NCI-H2171 treated with DMSO at 0.1 percent for 48 hours (cell line): ENCODE results near the gene CDC14A.
"Not testable (repeated sequence)": the region's sequence is repeated elsewhere in the genome, so short reads cannot be mapped to it uniquely, and the experiment has no call there.

Experiments used
- DNase-seq: peaks from one replicate; lab custom pipeline; 2025; lab: John Stamatoyannopoulos, UW

Gene CDC14A

DNA sequence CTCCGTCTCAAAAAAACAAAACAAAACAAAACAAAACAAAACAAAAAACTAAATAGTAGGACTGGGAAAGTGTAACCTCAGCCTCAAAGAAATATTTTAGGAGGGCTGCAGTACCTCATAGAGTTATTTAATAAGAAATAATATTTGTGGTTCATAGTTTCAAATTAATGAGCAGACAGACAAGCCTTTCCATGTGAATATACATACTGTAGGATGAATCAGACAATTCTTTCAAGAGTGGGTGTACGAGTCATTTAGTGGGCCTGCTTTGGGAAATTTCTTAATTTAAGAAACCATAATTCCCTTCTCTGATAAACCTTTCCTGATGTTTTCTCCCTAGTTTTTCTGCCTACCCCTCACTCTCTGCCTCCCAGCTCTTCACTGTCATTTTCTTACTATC is 52.5 kb downstream of the CDC14A start:
- DNase-seq, result no peak

- not testable (repeated sequence) for DNase-seq
Observed at GRCh38 chr1:100405902-100406301, 53.6 kb downstream of the CDC14A start.

- DNase-seq, result not testable (repeated sequence)
Observed at GRCh38 chr1:100407390-100407789, 55.1 kb downstream of the CDC14A start.

DNA sequence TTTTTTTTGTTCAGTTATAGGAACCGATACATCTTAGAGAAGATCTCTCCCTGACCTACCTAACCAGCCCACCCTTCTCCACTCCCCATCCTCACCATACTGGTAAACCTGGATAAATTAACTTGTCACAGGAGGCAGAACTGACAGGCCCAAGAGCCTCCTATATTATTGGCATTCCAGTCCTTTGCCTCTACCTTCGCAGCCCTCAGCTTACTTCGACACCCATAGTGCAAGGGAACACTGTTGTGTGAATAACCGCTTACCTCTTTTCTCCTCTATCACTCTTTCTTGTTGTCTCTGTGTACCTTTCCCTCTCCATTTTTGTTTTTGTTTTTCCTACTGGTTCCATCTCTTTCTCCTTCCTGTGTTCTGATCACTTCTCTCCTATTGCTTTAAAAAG is 58.7 kb downstream of the CDC14A start:
- DNase-seq, result no peak

DNA sequence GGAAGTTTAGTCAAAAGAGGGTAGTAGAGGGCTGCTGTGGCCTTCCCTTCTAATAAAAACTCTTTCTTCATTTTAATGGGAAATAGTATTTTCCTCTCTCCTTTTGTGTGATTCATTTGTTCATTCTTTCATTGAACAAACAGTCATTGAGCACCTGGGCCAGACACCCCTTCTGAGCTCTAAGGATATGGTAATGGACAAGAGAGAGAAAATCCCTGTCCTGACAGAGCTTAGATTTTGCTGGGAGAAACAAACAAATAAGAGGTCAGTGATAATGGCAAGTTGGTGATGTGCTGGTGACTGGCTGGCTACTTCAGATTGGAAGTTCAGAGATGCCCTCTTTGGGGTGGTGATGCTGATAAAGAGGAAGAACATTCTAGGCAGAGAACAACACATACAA is 59.3 kb downstream of the CDC14A start:
- DNase-seq, result no peak

DNA sequence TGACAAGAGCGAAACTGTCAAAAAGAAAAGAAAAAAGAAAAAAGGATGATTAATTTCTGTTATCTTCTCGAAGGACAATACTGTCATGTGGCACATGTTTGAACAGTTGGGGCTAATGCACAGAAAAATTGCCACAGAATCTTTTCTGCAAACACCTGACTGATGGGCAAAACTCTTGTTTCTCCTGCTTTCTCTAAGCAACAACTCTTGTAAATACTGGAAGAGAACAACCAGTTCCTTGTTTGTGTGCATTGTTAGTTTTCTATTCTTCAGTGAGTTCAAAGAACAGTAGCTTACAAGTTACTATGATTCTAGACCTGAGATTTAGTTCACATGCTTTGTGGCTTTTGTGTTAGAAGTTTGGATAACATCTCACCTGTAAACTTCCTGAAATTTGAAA is 60.7 kb downstream of the CDC14A start:
- DNase-seq, result no peak

DNA sequence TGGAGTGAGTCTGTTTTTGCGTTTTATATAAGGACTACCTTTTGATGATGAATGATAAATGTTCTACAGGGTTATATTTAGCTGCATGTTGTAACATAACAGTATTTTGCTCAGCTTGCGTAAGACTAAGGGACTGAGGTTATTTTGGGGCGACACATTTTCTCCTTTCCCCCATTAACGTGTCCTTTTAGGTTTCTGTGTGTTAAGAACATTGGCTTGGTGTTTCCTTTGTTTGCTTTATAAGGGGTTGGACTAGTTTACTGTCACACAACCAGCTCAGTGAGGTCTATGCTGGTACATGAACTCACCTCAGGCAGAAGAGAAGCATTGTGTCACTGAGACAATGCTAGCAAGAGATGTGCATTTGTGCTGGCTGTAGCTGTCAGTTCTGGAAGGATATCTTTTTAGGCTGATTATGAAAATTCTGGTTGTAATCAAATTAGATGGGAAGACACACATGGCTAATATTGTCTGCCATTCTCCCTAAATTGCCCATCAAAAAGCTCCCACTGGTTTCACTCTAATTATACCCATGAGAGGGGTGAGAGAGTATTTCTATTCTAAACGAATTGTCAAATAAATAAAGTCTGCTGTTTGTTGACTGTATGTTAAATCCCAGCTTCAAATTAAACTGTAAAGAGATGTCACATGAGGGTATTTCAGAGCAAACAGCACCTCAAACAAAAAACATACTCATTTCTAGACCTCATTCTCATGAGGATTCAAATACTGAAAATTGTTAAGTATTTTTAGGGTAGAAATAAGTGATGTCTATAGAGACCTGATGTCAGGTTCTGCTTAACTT is 62.6 kb downstream of the CDC14A start:
- no peak for DNase-seq

DNA sequence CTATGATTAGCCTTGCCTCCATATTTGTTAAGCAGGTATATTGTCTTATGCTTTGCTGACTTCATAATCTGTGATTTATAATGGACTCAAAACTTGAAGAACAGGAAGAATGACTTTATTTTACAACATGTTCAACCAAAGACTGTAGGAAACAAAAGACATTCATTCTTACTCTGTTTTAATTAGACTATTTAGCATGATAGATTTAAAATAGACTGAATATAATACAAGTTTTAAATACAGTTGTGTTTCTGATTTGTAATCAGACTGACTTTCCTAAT is 63.1 kb downstream of the CDC14A start:
- no peak for DNase-seq

DNA sequence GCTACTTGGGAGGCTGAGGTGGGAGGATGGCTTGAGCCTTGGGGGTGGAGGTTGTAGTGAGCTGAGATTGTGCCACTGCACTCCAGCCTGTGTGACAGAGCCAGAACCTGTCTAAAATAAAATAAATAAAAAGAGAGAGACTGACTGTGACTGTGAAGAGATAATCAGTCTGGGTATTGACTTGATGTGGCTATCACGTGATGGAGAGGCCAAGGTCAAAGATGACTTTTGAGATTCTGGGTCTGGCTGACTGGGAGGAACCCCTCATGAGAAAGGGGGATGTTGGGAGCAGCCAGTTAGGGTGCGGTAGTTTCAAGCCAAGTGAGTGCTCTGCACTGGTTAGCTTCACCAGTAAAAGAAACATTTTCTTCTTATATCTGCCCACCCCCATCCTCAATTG is 66.8 kb downstream of the CDC14A start:
- no peak for DNase-seq

- no peak for DNase-seq
Observed at GRCh38 chr1:100422065-100422464, 69.8 kb downstream of the CDC14A start.

DNA sequence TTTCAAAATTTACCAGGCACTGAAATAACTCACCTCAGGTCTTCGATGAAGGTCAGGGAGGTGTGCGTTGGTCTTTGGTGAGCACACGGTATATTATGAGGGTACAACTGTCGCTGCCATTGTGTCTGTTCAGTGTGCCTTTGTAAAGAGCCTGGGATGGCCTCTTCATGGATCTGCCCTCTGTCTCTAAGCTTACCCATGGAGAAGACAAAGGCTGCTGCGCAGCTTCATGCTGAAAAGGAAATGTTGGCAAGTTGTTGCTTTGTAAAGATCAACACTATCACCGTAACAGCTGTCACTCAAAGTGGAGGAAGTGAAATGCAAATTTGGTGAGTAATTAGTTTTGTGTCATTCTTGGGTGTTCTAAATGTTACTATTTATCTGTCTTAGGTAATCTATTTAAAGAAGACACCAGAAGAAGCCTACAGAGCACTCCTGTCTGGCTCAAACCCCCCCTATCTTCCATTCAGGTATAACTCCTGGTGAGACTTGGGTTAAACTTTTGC is 71.6 kb downstream of the CDC14A start:
- DNase-seq, result no peak

DNA sequence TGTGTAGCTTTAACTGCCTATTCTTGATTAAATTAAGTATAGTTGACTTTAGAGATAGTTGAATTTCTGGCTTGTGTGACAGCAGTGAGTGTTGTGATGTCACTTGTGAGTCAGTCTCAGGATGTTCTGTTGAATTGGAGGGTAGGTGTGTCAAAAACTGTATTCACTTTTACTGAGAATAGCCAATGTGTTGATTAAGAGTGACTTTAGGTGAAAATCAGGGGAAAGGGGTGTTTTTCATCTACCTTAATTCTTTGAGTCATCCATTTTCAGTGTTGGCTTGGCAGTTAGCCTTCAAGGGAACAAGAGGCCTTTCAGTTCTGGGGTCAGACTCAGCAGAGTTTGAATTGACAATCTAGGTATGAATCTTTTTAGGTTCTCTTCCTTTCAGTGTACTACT is 75.9 kb downstream of the CDC14A start:
- no peak for DNase-seq

GRCh38 chr1:100430325-100430756 is 78.0 kb downstream of the CDC14A start:
- DNase-seq, result no peak

DNA sequence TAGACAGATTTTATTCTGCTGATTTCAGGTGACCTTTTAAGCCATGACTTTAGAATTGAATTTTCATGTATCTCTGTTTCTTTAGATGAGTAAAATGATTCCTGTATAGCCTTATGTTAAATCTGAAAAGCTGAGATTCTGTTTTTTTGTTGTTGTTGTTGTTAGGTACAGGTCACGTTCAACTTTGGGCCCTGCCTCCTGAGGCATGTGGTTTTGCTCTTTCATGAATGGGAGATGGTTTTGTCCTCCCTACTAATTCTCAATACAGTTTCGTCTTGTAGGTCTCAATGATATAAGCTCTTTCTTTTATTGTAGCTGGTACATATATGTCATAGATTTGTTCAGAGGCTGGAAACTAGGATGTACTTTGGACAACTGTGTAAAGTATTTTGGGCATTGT is 79.6 kb downstream of the CDC14A start:
- no peak for DNase-seq

- DNase-seq, result no peak
Observed at GRCh38 chr1:100433563-100433962, 81.3 kb downstream of the CDC14A start.

DNA sequence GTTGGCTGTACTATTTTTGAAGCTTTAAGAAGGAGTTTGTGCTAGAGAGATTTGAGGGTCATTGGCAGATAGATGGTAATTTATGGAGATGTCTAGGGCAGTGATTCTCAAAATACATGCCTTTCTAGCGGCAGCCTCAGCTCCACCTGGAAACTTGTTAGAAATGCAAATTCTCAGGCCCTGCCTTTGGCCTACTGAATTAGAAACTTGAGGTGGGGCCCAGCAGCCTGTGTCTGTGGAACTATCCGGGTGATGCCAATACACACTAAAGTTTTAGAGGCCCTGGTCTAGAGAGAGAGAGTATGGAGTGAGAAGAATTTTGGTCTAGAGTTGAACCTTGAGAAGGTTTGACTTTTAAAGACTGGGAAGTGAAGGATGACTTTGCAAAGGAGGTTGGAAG is 82.5 kb downstream of the CDC14A start:
- no peak for DNase-seq

DNA sequence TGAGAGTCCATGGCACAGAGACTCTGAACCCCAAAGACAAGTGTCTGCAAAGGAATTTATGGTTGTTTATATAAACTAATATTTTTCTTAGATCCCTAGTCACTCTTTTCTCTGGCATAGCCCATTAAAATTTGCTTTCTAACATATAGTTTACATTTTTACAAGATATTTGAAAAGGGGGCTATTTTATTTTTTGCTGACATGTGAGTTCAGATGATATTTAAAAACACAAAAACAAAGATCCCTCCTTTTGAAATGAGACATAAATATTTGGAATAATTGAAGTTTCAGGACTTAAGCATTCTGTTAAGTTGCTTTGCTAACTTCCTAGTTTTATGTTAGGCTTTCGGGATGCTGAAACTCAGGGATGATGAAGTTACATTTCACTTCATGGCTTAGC is 86.1 kb downstream of the CDC14A start:
- no peak for DNase-seq

DNA sequence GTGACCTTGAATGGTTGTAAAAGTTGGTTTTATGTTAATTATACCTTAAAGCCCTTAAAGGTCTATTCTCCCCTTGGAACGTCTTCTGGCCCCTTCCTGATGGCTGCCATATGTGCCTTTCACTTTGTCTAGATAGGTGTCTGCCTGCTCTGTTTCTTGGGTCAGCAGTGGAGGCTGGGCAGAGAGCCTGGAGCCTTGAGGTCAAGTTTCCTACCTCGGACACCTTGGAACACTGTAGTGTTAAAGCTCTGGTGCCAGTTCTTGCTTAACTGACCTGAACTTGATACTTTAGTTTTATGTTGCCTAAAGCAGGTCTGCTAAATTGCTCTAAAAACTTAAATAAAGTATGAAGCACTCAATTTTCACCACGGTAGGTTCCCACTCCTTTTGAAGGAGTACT is 86.5 kb downstream of the CDC14A start:
- DNase-seq, result no peak

GRCh38 chr1:100440075-100440809 is 87.9 kb downstream of the CDC14A start:
- DNase-seq, result no peak

GRCh38 chr1:100441146-100441545 is 88.8 kb downstream of the CDC14A start:
- DNase-seq, result no peak

GRCh38 chr1:100441651-100442050 is 89.3 kb downstream of the CDC14A start:
- DNase-seq, result no peak

- no peak for DNase-seq
Observed at GRCh38 chr1:100443811-100444571, 91.7 kb downstream of the CDC14A start.

GRCh38 chr1:100445565-100445964 is 93.3 kb downstream of the CDC14A start:
- DNase-seq, result no peak
